HCT116 (cell line): ENCODE measurements around the gene UACA. TPM values are rescaled to one million over a fixed set of nuclear protein-coding genes. Genes with fewer than 3 reads are reported as not detected.

Experiments
- ATAC-seq: fragments of 200-7000 bp; cut with Tn5 transposase; 2 replicates; pipeline ENCODE4 v1.9.1; 2020; ENCODE audit warnings: mild to moderate bottlenecking, moderate library complexity
- BruUV-seq: library from RNA; stranded (reverse); fragments of 400-500 nt; replicated peaks from 2 replicates; lab custom pipeline; 2021; lab: Mats Ljungman, UMichigan
- CTCF ChIA-PET: fragments of 300-600 bp; sonication (Branson Sonifier 250); formaldehyde crosslinking; loops from one replicate; lab custom pipeline; 2021; ENCODE audit warnings: antibody characterized with exemption; lab: Charles Lee
- POLR2A ChIA-PET: fragments of 300-600, 350-600 bp; sonication (Branson Sonifier 250); formaldehyde crosslinking; loops from one replicate; lab custom pipeline; 2021; ENCODE audit warnings: antibody characterized with exemption; lab: Charles Lee
- RAD21 ChIA-PET, 2 experiments: fragments of 300-600 bp; sonication (Branson Sonifier 250); formaldehyde crosslinking; loops; one replicate each; lab custom pipeline; 2023; ENCODE audit warnings: low total read pairs in 2 of 2; ENCODE audit not compliant: uncharacterized antibody in 2 of 2, unreplicated experiment in 2 of 2, low non-redundant PET in 1 of 2; lab: Charles Lee
- DNase-seq: peaks from one replicate; pipeline ENCODE4 v3.0.0-alpha.2; 2010; ENCODE audit warnings: low read depth, low spot score
- H2AFZ ChIP-seq: fragments of 200-600 bp; shearing (Covaris generic), sonication (generic); 2 replicates; pipeline ENCODE4 v1.6.1; 2017; ENCODE audit warnings: low read depth, mixed run types, mixed read lengths, antibody characterized with exemption, low read length; ENCODE audit not compliant: poor library complexity, severe bottlenecking
- H3K27ac ChIP-seq: 2 replicates; pipeline ENCODE4 v1.5.1; 2012; ENCODE audit warnings: low read depth, low read length
- H3K27me3 ChIP-seq: fragments of 200-600 bp; sonication (generic); 2 replicates; pipeline ENCODE4 v1.6.1; 2016; ENCODE audit warnings: mixed run types, low read length, mixed read lengths; ENCODE audit not compliant: insufficient read depth
- H3K36me3 ChIP-seq, 2 experiments: fragments of 200-500 bp in 1 of 2; fragments of 200-600 bp in 1 of 2; sonication (Bioruptor generic) in 1 of 2; sonication (generic) in 1 of 2; 2 replicates each; pipeline versions ENCODE4 v1.5.1 to v1.6.1; 2014 to 2016; ENCODE audit warnings: low read length in 2 of 2, inconsistent platforms in 1 of 2, mixed read lengths in 1 of 2, mixed run types in 1 of 2; ENCODE audit not compliant: insufficient read depth in 2 of 2, control insufficient read depth in 1 of 2
- H3K4me1 ChIP-seq, 2 experiments: fragments of 200-600 bp in 1 of 2; sonication (generic) in 1 of 2; 2 replicates each; pipeline versions ENCODE4 v1.5.1 to v1.6.1; 2012 to 2017; ENCODE audit warnings: low read length in 2 of 2, inconsistent platforms in 1 of 2, mild to moderate bottlenecking in 1 of 2, mixed read lengths in 1 of 2, mixed run types in 1 of 2, moderate library complexity in 1 of 2; ENCODE audit not compliant: insufficient read depth in 2 of 2, control insufficient read depth in 1 of 2
- H3K4me2 ChIP-seq: fragments of 200-600 bp; sonication (generic); 2 replicates; pipeline ENCODE4 v1.6.1; 2017; ENCODE audit warnings: mixed run types, low read length, mixed read lengths
- H3K4me3 ChIP-seq, 2 experiments: fragments of 200-600 bp in 1 of 2; sonication (generic) in 1 of 2; replicated peaks in 1 of 2; 2 replicates each; pipeline ENCODE4 v1.5.1; 2011 to 2016; ENCODE audit warnings: low read length in 2 of 2, control low read depth in 1 of 2, low read depth in 1 of 2, mild to moderate bottlenecking in 1 of 2, mixed read lengths in 1 of 2, mixed run types in 1 of 2
- H3K79me2 ChIP-seq: fragments of 200-600 bp; sonication (generic); 2 replicates; pipeline ENCODE4 v1.6.1; 2017; ENCODE audit warnings: mild to moderate bottlenecking, mixed run types, low read length, moderate library complexity, mixed read lengths; ENCODE audit not compliant: insufficient read depth
- H3K9ac ChIP-seq: fragments of 200-600 bp; sonication (generic); 2 replicates; pipeline ENCODE4 v1.6.1; 2016; ENCODE audit warnings: low read length, mixed read lengths
- H3K9me2 ChIP-seq: fragments of 200-600 bp; sonication (generic), shearing (Covaris generic); 2 replicates; pipeline ENCODE4 v1.6.1; 2017; ENCODE audit warnings: mixed run types, mild to moderate bottlenecking, moderate library complexity; ENCODE audit not compliant: insufficient read depth
- H3K9me3 ChIP-seq, 2 experiments: fragments of 200-500 bp in 1 of 2; fragments of 200-600 bp in 1 of 2; sonication (Bioruptor generic) in 1 of 2; sonication (generic) in 1 of 2; 2 replicates each; pipeline ENCODE4 v1.6.1; 2014 to 2017; ENCODE audit warnings: low read length in 2 of 2, mixed read lengths in 2 of 2, inconsistent platforms in 1 of 2, low read depth in 1 of 2, mild to moderate bottlenecking in 1 of 2, mixed run types in 1 of 2, moderate library complexity in 1 of 2; ENCODE audit not compliant: control insufficient read depth in 1 of 2, insufficient read depth in 1 of 2
- H4K20me1 ChIP-seq: fragments of 200-600 bp; sonication (generic), shearing (Covaris generic); 2 replicates; pipeline ENCODE4 v1.6.1; 2017; ENCODE audit warnings: mixed run types, mild to moderate bottlenecking, moderate library complexity; ENCODE audit not compliant: insufficient read depth
- POLR2A ChIP-seq: IDR thresholded peaks from 2 replicates; pipeline ENCODE4 v1.7.0; 2011; ENCODE audit warnings: borderline replicate concordance; ENCODE audit not compliant: insufficient read depth, insufficient read length; ENCODE audit errors: extremely low read depth
- POLR2AphosphoS5 ChIP-seq: IDR thresholded peaks from 2 replicates; pipeline ENCODE4 v1.6.1; 2011; ENCODE audit warnings: mild to moderate bottlenecking, low read depth, low read length, moderate library complexity
- RAD21 ChIP-seq: IDR thresholded peaks from 2 replicates; pipeline ENCODE4 v1.6.1; 2012; ENCODE audit warnings: low read depth, mild to moderate bottlenecking
- SP1 ChIP-seq: IDR thresholded peaks from 2 replicates; pipeline ENCODE4 v1.6.1; 2012; ENCODE audit warnings: low read depth
- TCF7L2 ChIP-seq: IDR thresholded peaks from 2 replicates; pipeline ENCODE4 v1.7.0; 2011; ENCODE audit warnings: borderline replicate concordance, inconsistent platforms; ENCODE audit not compliant: insufficient read depth, insufficient read length; ENCODE audit errors: extremely low read depth
- YY1 ChIP-seq: IDR thresholded peaks from 2 replicates; pipeline ENCODE4 v1.6.1; 2011; ENCODE audit warnings: low read length, low read depth, moderate library complexity, mild to moderate bottlenecking; ENCODE audit not compliant: insufficient replicate concordance; ENCODE audit errors: extremely low read depth
- ZFX ChIP-seq: fragments of 450-650 bp; IDR thresholded peaks from 2 replicates; pipeline ENCODE4 v1.6.1; 2017
- intact Hi-C: fragments of 100-400 bp; cut with micrococcal nuclease; formaldehyde crosslinking; loops from 2 replicates; pipeline ENCODE4 v1.10.0; 2022
- total RNA-seq: library from RNA; stranded (reverse); gene quantifications from one replicate; pipeline ENCODE4 v1.2.1, GENCODE V29; 2021; ENCODE audit not compliant: unreplicated experiment
- TF ChIP-seq, protein P1 (sequence below): IDR thresholded peaks from 2 replicates; pipeline ENCODE4 v1.6.1; 2012
- TF ChIP-seq, protein P2 (sequence below), 3 experiments: fragments of 200-600 bp in 1 of 3; sonication (generic) in 1 of 3; IDR thresholded peaks in 2 of 3; conservative IDR thresholded peaks in 1 of 3; 2 replicates each; pipeline ENCODE4 v1.5.1; 2012 to 2017; ENCODE audit warnings: low read depth in 2 of 3, low read length in 2 of 3, antibody characterized with exemption in 1 of 3, borderline replicate concordance in 1 of 3, control low read depth in 1 of 3, mild to moderate bottlenecking in 1 of 3, mixed read lengths in 1 of 3, mixed run types in 1 of 3, moderate library complexity in 1 of 3; ENCODE audit not compliant: insufficient read depth in 1 of 3

UACA gene
- total RNA-seq, 1 experiment from 2014 or later = 47.4 TPM

DNA sequence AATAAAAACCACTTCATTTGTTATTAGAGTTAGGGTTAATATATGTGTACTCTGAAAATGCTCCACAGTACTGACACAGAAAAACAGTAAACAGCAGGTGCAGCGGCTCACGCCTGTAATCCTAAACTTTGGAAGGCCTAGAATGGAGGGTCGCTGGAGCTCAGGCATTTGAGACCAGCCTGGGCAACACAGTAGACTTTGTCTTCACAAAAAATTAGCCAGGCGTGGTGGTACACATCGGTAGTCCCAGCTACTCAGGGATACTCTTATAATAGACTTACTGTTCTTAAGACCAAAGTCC lies 40.3 kb downstream of the UACA start:
- DNase-seq (no peak), ATAC-seq (no peak)
- BruUV-seq = no TSS peak
- RAD21 ChIA-PET = interaction anchor here (0.7 to 1.5 kb wide), 4 partner anchors 43 to 154 kb away, joined by 3 to 8 read pairs (median 6); no protein-coding TSS in a partner anchor
- TF ChIP-seq POLR2A = no peak
- TF ChIP-seq YY1 = no peak
- TF ChIP-seq RAD21 = no peak
- no peak for TF ChIP-seq POLR2AphosphoS5
- TF ChIP-seq ZFX = no peak
- TF ChIP-seq, protein P1, sequence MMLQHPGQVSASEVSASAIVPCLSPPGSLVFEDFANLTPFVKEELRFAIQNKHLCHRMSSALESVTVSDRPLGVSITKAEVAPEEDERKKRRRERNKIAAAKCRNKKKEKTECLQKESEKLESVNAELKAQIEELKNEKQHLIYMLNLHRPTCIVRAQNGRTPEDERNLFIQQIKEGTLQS = no peak
- TF ChIP-seq SP1 = no peak
- intact Hi-C loops = loop anchor here (10.0 kb wide), 1 partner anchor 158 kb away; no protein-coding TSS in a partner anchor
- Histone ChIP-seq H3K27me3 (no peaks in the 10 kb centered on the region), H3K9me2 (no peaks in the 10 kb centered on the region), H3K36me3 (no peaks in the 10 kb centered on the region), H3K79me2 (peaks cover 13% of the 10 kb centered on the region; the same call in 1 of the 2 replicates), H3K4me3 (no peak overlapping the region), H3K9me3 (no peaks in the 10 kb centered on the region), H3K4me1 (peaks cover 0 to 3% of the 10 kb centered on the region in 2 experiments; a peak in 1 of 4 replicates), H2AFZ (no peak overlapping the region), H3K9ac (no peak overlapping the region), H3K4me2 (no peak overlapping the region), H3K27ac (no peak overlapping the region), H4K20me1 (no peaks in the 10 kb centered on the region)
- CTCF ChIA-PET = interaction anchor here (0.8 to 2.5 kb wide), 27 partner anchors 9 to 717 kb away, joined by 3 to 29 read pairs (median 5); partner anchors contain the start of gene UACA
- POLR2A ChIA-PET = no interaction called here

DNA sequence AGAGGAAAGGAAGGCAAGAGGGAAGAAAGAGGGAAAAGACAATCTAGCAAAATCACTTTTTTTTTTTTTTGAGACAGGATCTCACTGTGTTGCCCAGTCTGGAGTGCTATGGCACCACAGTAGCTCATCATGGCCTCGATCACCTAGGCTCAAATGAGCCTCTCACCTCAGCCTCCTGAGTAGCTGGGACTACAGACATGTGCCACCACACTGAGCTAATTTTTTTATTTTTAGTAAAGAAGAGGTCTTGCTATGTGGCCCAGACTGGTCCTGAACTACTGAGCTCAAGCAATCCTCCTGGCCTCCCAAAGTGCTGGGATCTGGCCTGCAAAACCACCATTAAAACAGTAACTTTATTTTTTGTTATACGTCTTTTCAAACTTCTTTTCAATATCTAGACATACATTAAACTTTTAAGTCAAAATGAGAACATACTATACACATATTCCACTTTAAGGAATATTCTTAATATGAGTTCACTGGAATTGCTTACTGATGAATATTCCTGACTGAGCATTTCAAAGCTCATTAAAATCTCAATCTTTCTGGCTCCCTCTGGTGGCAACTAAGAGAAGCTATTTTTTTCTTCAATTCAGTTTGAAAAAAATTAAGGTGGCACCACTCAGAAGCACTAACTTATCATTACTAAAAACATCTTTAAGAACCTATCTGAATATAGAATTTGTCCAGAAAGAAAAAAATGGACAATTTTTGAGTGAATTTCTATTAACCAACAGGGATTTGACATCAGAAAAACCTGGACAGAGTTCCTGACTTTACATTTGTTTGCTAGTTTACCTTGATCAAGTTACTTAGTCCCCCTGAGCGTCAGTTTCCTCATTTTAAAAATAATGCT lies 40.9 kb downstream of the UACA start:
- CTCF ChIA-PET = interaction anchor here (0.8 to 2.5 kb wide), 30 partner anchors 9 to 1260 kb away, joined by 3 to 29 read pairs (median 5); partner anchors contain the start of gene UACA
- H3K27me3 ChIP-seq = no peaks in the 10 kb centered on the region
- no peaks in the 10 kb centered on the region for H3K9me3 ChIP-seq
- no peak overlapping the region for H2AFZ ChIP-seq
- no peaks in the 10 kb centered on the region for H3K36me3 ChIP-seq
- H3K9ac ChIP-seq = no peak overlapping the region
- H3K4me2 ChIP-seq = no peak overlapping the region
- DNase-seq (peak; percentile 45), ATAC-seq (peak; percentile 52; the same call in 1 of the 2 replicates)
- TF ChIP-seq POLR2AphosphoS5 (no peak), TCF7L2 (no peak), RAD21 (peak; percentile 57)
- TF ChIP-seq, protein P2, sequence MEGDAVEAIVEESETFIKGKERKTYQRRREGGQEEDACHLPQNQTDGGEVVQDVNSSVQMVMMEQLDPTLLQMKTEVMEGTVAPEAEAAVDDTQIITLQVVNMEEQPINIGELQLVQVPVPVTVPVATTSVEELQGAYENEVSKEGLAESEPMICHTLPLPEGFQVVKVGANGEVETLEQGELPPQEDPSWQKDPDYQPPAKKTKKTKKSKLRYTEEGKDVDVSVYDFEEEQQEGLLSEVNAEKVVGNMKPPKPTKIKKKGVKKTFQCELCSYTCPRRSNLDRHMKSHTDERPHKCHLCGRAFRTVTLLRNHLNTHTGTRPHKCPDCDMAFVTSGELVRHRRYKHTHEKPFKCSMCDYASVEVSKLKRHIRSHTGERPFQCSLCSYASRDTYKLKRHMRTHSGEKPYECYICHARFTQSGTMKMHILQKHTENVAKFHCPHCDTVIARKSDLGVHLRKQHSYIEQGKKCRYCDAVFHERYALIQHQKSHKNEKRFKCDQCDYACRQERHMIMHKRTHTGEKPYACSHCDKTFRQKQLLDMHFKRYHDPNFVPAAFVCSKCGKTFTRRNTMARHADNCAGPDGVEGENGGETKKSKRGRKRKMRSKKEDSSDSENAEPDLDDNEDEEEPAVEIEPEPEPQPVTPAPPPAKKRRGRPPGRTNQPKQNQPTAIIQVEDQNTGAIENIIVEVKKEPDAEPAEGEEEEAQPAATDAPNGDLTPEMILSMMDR (IDR thresholded peaks at IDR 0.05 in 2 of 3, conservative IDR thresholded peaks at IDR 0.05 in 1 of 3; ENCODE audit: borderline replicate concordance in 1 of 3, insufficient read depth in 1 of 3, low read depth in 2 of 3, low read length in 2 of 3) = peak; percentile 62 to 79 (median 66); a peak in 5 of 6 replicates
- no peak overlapping the region for H3K27ac ChIP-seq
- H3K4me3 ChIP-seq = no peak overlapping the region
- RAD21 ChIA-PET = interaction anchor here (0.7 to 1.5 kb wide), 5 partner anchors 42 to 154 kb away, joined by 3 to 8 read pairs (median 6); no protein-coding TSS in a partner anchor
- intact Hi-C loops = loop anchor here (10.0 kb wide), 1 partner anchor 158 kb away; no protein-coding TSS in a partner anchor
- H3K4me1 ChIP-seq = peaks cover 0 to 3% of the 10 kb centered on the region in 2 experiments; a peak in 1 of 4 replicates
- peaks cover 8% of the 10 kb centered on the region; the same call in 1 of the 2 replicates for H3K79me2 ChIP-seq
- POLR2A ChIA-PET = interaction anchor here (0.7 kb wide), 2 partner anchors 9 to 43 kb away, joined by 3 to 5 read pairs; no protein-coding TSS in a partner anchor
- BruUV-seq = no TSS peak
- no peaks in the 10 kb centered on the region for H3K9me2 ChIP-seq
- H4K20me1 ChIP-seq = no peaks in the 10 kb centered on the region
